ENCODE data around the gene SPPL2B.

DNA sequence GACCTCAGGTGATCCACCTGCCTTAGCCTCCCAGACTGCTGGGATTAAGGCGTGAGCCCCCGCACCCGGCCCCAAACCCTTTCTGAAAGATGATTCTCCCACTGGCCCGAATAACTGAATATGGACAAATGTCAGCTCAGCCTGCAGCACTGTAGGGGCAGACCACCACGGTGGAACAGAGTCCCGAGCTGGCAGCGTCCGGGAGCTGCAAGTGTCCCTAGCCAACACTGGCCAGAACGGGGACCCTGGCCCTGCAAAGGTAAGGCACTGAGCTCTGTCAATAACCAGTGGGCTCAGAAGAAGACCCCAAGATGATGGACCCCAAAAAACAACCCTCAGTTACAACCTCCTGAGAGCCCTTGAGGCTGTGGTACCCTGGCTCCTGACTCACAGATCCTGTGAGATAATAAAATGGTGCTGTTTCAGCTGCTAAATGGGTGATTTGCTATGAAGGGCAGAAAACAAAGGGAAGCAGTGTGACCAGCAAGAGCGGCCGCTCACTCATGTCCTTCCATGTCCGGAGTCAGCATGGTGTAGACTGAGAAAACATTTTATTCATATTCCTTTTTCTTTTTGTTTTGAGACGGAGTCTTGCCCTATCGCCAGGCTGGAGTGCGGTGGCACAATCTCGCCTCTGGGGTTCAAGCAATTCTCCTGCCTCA lies 1.7 kb upstream of the SPPL2B start:
- TF ChIP-seq, protein P1, sequence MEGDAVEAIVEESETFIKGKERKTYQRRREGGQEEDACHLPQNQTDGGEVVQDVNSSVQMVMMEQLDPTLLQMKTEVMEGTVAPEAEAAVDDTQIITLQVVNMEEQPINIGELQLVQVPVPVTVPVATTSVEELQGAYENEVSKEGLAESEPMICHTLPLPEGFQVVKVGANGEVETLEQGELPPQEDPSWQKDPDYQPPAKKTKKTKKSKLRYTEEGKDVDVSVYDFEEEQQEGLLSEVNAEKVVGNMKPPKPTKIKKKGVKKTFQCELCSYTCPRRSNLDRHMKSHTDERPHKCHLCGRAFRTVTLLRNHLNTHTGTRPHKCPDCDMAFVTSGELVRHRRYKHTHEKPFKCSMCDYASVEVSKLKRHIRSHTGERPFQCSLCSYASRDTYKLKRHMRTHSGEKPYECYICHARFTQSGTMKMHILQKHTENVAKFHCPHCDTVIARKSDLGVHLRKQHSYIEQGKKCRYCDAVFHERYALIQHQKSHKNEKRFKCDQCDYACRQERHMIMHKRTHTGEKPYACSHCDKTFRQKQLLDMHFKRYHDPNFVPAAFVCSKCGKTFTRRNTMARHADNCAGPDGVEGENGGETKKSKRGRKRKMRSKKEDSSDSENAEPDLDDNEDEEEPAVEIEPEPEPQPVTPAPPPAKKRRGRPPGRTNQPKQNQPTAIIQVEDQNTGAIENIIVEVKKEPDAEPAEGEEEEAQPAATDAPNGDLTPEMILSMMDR (IDR thresholded peaks at IDR 0.05): no peak
- TF ChIP-seq POLR2A (IDR thresholded peaks at IDR 0.05): no peak

All from uterus (tissue), 2 donors.